ENCODE results near the gene CCDC73. TPM values are rescaled to one million over a fixed set of nuclear protein-coding genes. Genes with fewer than 3 reads are reported as not detected.
A peak's percentile ranks its signal among the peaks of the same experiment; 100 is the strongest.

The CCDC73 gene
- total RNA-seq, 1 experiment from 2014 or later = 0.04 TPM

DNA sequence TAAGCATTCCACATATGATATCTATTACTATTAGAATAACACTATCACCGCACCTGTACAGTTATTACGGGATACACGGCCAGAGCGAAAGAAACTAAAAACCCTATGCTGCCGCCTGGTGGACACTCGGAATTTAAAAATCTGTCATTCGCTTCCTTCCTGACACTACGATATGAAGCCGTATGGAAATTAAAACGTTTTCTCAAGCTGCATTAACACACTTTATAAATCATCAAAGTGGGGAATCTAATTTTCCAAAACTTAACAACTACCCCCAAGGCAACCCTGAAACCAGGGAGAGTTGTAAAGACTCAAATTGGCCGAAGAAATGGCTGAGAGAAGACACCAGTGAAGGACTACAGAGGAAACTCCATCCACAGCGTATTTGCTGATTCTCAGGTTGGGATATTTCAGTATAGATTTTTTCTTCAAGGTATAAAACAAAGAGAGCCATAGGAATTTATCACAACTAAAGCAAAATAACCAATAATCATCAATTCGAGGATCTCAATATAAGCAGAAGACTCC lies 1.4 kb downstream of the CCDC73 start:
- no peak overlapping the region for H3K27ac ChIP-seq (ENCODE audit: insufficient read length, low read depth, low read length)
- H3K4me1 ChIP-seq (ENCODE audit: insufficient read depth, low read length) = no peaks in the 10 kb centered on the region
- H4K20me1 ChIP-seq (ENCODE audit: control insufficient read depth, insufficient read depth, insufficient read length) = no peaks in the 10 kb centered on the region
- H2AK5ac ChIP-seq (ENCODE audit: insufficient read length, low read length) = no peak overlapping the region
- Mint-ChIP-seq H3K9me3 (no peaks in the 10 kb centered on the region; a peak in 1 of 5 replicates), H3K4me3 (peak overlapping the region in 1 of 2 experiments; percentile 16; a peak in 1 of 5 replicates), H3K27me3 (ENCODE audit: low read depth) (peaks cover 6% of the 10 kb centered on the region), H3K27ac (no peak overlapping the region), H3K4me1 (peaks cover 3 to 6% of the 10 kb centered on the region in 2 experiments; a peak in 3 of 4 replicates), H3K36me3 (ENCODE audit: insufficient read depth in 1 of 3, low read depth in 3 of 3) (no peaks in the 10 kb centered on the region)
- H3K4me2 ChIP-seq (ENCODE audit: insufficient read depth, insufficient read length, low read length) = no peak overlapping the region
- no peak overlapping the region for H2BK12ac ChIP-seq (ENCODE audit: insufficient read length, low read depth, low read length)
- no peak overlapping the region for H2BK20ac ChIP-seq (ENCODE audit: low read depth, low read length, poor library complexity, severe bottlenecking)
- H3K9me3 ChIP-seq (ENCODE audit: control insufficient read depth, low read depth, low read length) = no peaks in the 10 kb centered on the region
- no peak overlapping the region for H2BK5ac ChIP-seq (ENCODE audit: insufficient read length, low read length)
- H3K14ac ChIP-seq (ENCODE audit: insufficient read depth, low read length) = no peak overlapping the region
- H4K8ac ChIP-seq (replicated peaks; ENCODE audit: insufficient read length, low read depth, low read length) = no peak overlapping the region
- no peak overlapping the region for H3K18ac ChIP-seq (ENCODE audit: insufficient read length, low read depth, low read length)
- no peak overlapping the region for H4K91ac ChIP-seq (ENCODE audit: insufficient read length, low read depth, low read length)
- H4K5ac ChIP-seq (ENCODE audit: insufficient read length, low read depth, low read length) = no peak overlapping the region
- no CpG with 5 or more reads among the region's 13 CpGs for WGBS (ENCODE audit: extremely low coverage, insufficient read length, low lambda C conversion rate)
- no peak overlapping the region for H3K9ac ChIP-seq (ENCODE audit: extremely low read depth, insufficient read length, low read length)
- H2BK120ac ChIP-seq (ENCODE audit: low read depth, low read length, poor library complexity, severe bottlenecking) = no peak overlapping the region
- no peak overlapping the region for H2BK15ac ChIP-seq (ENCODE audit: low read depth, low read length)
- H3K23ac ChIP-seq (ENCODE audit: insufficient read length, low read depth, low read length) = no peak overlapping the region
- DNase-seq = peak; percentile 36
- no peaks in the 10 kb centered on the region for H3K79me1 ChIP-seq (ENCODE audit: insufficient read depth, low read depth, low read length, poor library complexity, severe bottlenecking)
- no peak overlapping the region for H2AFZ ChIP-seq (ENCODE audit: low read length)
- TF ChIP-seq, protein P1, sequence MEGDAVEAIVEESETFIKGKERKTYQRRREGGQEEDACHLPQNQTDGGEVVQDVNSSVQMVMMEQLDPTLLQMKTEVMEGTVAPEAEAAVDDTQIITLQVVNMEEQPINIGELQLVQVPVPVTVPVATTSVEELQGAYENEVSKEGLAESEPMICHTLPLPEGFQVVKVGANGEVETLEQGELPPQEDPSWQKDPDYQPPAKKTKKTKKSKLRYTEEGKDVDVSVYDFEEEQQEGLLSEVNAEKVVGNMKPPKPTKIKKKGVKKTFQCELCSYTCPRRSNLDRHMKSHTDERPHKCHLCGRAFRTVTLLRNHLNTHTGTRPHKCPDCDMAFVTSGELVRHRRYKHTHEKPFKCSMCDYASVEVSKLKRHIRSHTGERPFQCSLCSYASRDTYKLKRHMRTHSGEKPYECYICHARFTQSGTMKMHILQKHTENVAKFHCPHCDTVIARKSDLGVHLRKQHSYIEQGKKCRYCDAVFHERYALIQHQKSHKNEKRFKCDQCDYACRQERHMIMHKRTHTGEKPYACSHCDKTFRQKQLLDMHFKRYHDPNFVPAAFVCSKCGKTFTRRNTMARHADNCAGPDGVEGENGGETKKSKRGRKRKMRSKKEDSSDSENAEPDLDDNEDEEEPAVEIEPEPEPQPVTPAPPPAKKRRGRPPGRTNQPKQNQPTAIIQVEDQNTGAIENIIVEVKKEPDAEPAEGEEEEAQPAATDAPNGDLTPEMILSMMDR (conservative IDR thresholded peaks at IDR 0.05) = peak; percentile 85
- H3K27me3 ChIP-seq (ENCODE audit: insufficient read depth, low read length) = no peaks in the 10 kb centered on the region
- H3T11ph ChIP-seq (ENCODE audit: low read length) = no peak overlapping the region
- no peaks in the 10 kb centered on the region for H3K23me2 ChIP-seq (ENCODE audit: insufficient read length, low read depth, low read length, poor library complexity, severe bottlenecking)
- no peak overlapping the region for H3K4ac ChIP-seq (ENCODE audit: low read depth, low read length)
- H3K79me2 ChIP-seq (ENCODE audit: insufficient read depth, low read length) = no peaks in the 10 kb centered on the region
- H3K56ac ChIP-seq (ENCODE audit: insufficient read length, low read depth, low read length) = no peak overlapping the region
